Right hindlimb (tissue), 1 donor: ENCODE measurements around the gene RSL24D1.
"Not testable (repeated sequence)": the region's sequence is repeated elsewhere in the genome, so short reads cannot be mapped to it uniquely, and the experiment has no call there.

Experiments
- DNase-seq: peaks from one replicate; pipeline ENCODE4 v3.0.0-alpha.2; 2018

RSL24D1 gene

DNA sequence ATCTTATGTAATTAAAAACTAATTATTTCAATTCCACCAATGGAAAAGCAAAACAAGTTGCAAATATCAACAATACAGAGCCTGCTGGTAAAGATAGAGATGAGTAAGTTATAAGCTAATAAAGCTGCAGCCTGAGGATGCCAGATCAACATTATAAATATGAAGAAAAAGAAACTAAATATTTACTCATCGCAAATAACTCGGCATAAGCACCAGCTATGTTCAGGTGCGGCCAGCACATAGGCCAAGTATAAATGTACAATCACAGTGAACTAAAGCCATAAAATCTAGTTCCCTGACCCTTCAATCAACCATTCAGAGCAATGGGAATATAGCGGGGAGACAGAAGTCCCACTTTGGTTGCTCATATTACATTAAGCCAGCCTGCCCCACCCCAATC lies 7.7 kb upstream of the RSL24D1 start:
- no peak for DNase-seq

DNA sequence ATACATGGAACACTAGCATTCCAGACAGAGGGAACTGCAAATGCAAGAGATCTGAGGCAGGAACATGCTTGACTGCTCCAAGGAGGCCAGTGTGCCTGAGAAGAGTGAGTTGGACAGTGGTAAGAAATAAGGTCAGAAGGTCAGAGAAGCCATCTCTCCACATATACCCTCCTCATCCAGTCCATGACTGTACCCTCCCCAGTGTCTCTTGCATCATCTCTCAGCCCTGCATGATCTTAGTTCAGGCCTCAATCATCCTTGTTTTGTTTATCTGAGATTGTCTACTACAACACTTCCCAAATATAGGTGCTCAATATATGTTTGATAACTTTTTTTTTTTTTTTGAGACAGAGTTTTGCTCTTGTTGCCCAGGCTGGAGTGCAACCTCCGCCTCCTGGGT lies 5.5 kb upstream of the RSL24D1 start:
- DNase-seq: no peak

DNA sequence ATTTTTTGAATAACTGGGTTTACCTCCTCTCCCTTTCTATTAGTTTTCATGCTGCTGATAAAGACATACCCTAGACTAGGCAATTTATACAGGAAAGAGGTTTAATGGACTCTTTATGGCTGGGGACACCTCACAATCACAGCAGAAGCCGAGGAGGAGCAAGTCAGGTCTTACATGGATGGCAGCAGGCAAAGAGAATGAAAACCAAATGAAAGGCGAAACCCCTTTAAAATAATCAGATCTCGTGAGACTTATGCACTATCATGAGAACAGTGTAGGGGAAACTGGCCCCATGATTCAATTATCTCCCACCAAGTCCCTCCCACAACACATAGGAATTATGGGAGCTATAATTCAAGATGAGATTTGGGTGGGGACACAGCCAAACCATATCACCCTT lies 2.0 kb upstream of the RSL24D1 start:
- DNase-seq: no peak

DNA sequence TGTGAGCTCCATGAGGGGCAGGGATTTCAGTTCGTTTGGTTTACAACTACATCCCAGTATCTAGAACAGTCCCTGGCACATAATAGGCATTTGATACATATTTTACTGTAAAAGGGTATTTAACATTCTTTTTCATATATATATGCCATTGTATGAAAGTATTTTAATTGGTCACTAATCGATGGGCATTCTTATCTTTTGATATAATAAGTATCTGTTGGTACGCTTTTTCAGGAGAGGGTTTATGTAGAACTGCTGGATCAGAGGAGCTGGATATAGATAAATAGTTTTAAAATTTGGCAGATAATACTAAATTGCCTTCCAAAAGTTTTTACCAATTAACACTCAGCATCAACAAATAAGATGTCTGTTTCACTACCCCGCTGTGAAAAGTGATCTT lies 978 bp upstream of the RSL24D1 start:
- DNase-seq: no peak

DNA sequence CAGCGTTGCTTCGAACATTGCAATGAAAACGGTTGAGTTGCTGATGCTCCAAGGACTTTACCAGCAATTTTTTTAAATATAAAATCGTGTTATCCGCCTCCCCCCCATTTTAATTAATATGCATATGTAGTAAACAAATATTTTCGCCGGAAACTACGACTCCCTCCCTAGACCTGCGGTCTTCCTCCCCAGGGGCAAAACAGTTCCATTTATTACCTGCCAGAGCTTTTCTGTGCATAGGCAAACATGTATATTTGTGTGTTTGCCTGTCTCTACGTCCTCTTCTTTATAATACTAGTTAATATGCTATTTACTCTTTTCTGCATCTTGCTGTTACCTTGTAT lies 593 bp upstream of the RSL24D1 start:
- no peak for DNase-seq

DNA sequence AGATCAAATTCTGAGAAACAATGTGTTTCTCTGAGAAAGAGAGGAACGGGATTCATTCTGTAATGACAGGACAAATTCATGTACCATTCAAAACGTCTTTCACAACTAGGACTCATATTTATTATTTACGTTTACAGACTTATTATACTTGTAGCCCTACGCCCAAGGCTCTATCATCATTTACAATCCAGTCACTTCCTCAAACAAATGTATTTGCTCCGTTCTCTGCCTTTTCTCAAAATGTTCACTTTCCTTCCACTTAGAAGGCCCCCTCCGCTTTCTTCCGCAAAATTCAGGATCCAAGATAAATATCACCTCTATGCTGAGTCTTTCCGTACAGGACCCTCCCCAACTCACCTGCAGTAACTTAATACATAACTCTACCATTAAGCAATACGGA lies 745 bp downstream of the RSL24D1 start:
- no peak for DNase-seq

DNA sequence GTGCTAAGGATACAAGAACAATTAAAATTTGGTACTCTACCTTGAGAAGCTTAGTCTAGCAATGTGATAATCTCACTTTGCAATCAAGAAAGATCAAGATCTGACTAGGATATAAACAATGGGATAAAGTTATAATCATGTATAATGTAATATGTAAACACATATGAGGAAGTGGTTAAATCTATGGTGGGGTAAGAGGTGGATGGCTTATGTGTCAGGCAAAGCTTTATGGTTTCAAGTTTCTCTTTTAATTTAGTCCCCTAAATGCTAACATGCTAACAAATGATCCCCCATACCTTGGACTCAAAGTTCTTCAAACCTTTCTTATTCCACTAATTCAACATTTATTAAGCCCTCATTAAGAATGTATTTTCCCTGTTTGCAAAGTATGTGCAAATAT lies 2.5 kb downstream of the RSL24D1 start:
- no peak for DNase-seq

DNA sequence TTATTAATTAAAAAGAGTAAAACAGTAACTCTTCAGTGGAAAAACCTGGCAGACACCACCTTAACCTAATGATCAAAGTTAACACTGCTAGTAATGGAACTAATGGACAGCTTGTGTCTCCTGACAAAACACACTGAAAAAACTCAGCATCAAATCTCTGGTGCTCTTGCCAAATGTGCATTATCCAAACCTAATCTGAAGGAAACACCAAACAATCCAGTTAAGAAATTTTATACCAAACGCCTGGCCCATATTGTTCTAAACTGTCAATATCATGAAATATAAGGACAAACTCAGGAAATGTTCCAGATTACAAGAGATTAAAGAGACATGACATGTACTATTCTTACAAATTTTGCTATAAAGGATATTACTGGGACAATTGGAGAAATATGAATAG lies 10.4 kb downstream of the RSL24D1 start:
- DNase-seq: no peak

DNA sequence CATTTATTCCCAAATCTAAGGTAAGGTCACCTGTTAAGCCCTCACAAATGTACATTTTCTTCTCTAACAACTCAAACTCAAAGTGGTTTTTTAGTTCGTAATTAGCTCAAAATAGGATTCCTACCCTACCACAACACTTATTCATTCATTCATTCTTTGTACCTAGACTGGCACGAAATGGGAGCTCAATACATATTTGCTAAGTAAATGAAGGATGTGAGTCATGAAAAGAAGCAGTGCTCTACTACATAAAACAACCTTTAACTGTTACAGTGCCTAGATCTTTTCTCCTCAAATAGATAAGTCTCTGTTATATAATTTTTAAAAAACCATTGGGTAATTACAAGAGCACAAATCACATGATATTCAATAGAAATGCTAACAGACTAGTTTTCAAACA lies 13.1 kb downstream of the RSL24D1 start:
- DNase-seq: no peak

DNA sequence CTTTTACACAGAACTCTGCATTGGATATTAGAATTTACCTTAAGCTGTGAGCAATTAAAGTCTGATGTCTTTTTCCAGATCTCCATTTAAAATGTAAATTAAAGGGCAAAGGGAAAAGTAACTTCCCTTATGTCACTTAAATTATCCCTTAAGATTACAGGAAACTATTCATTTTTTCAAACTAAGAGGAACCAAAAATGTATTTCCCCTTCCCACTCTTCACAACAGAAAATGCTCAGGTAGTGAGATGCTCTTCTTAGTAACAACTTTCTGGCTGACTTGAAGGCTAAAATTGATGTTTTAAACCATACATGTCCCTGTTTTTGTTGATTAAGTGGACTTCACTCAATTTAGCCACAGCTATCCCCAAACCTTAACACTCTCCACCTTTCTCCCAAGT lies 17.6 kb downstream of the RSL24D1 start:
- no peak for DNase-seq

DNA sequence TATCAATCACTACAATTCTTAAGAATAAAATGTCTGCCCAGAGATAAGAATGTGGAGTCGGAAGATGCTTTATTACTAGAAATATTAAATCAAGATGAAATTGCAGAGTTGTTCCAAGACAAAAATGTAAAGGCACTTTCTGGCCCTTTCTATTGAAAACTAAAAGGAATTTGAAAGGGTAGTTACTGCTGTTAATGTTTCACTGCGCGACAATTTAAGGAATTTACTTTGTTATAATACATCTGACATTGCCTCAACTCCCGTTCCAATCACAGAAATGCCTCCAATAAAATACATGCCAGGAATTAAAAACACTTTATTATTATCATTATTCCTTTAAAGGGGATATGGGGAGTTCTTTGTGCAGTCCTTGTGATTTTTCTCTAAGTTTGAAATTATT lies 26.4 kb downstream of the RSL24D1 start:
- no peak for DNase-seq

DNA sequence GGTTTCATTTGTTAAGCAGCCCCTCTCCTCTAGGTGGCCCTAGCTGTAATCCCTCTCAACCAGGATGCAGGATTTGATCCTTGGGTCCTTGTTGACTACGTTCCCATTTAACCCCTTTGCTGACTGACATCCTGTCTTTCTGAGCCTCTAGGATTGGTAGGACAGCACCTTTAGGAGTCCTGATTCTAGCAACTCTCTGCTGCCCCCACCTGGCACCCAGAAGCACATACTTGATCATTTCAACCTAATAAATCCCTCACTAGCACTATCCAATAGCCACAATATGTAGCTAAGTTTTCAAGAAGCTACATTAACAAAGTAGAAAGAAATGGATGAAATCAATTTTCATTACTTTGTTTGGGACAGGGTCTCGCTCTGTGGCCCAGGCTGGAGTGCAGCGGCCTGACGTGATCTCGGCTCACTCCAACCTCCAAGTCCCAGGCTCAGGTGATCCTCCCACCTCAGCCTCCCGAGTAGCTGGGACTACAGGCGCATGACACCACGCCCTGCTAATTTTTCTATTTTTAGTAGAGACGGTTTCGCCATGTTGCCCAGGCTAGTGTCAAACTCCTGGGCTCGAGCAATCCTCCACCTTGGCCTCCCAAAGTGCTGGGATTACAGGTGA lies 28.3 kb downstream of the RSL24D1 start:
- peak; percentile 70 for DNase-seq

DNA sequence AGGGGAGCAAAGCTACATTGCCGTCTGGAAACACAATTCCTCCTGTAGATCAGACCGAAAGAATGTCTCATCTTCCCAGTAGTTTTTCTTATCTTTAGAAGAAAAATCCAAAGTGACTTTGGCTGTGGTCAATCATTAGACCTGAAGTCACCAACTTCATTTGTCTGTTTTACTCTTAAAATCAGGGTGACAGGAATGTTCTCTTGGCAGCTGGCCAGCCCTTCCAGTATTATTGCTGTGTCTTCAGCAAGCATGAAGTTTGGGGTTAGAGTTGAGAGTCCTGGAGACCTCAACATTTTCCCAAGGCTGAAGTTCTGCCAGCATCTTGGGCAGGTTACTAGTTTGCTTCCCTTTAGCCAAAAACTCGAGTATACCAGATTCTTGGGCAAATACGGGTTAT lies 32.5 kb downstream of the RSL24D1 start:
- DNase-seq: no peak

DNA sequence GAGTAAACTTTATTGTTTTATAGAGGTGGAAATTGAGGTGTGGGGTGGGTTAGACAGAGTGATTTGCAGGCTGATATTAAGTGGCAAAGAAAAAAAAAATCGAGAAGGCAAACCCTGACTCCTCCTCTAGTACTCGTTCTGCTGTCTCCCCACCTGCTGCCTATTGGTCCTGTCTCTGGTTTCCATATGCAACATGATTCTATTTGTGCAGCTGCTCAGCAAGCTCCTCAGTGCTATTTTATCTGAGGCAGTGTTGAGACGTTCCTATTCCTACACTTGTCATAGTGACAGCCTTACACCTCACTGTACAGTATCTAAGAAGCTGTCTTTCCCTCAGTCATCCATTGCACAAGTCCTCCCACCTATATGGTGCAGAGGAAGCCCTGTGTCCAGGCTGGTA lies 45.1 kb downstream of the RSL24D1 start:
- no peak for DNase-seq

DNA sequence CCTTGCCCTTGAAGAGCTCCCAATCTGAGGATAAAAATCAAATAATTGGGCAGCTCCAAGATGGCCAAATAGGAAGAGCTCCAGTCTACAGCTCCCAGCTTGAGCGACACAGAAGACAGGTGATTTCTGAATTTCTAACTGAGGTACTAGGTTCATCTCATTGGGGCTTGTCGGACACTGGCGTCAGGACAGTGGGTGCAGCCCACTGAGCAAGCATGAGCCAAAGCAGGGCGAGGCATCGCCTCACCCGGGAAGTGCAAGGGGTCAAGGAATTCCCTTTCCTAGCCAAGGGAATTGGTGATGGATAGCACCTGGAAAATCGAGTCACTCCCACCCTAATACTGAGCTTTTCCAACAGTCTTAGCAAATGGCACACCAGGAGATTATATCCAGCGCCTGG lies 53.6 kb downstream of the RSL24D1 start:
- not testable (repeated sequence) for DNase-seq

DNA sequence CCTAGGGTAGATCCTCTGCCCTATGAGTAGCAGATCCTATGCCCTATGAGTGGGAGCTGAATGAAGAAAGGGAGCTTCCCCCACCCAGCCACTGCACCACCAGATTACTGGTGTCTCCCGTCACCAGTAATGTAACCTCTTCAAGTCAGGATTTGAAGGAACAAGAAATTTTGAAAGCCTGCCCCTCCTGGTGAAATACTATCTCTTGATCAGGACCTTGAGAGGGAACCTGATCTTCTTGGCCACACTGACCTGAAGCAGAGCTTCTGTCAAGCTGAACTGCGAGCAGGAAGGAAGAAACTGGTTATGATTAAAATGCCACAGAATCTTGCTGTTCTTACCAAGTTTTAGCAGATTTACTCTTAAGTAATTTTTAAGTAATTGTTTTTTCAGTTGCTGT lies 62.8 kb downstream of the RSL24D1 start:
- DNase-seq: no peak

DNA sequence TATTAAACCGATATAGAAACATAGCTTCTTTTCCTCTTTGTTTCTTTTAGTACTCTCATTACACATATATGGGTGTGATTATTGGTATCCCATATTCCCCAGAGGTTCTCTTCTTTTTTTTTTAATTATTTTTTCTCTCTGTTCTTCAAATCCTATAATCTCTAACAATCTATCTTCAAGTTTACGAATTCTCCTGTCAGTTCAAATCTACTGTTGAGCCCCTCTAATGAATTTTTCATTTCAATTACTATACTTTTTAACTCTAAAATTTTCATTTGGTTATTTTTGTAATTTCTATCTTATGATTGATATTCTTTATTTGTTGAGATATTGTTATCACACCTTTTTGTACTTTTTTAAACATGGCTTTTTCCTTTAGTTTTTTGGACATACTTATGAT lies 64.1 kb downstream of the RSL24D1 start:
- DNase-seq: no peak
